ENCODE data around the gene PIGBOS1. TPM values are rescaled to one million over a fixed set of nuclear protein-coding genes. Genes with fewer than 3 reads are reported as not detected.
"Not testable (repeated sequence)": the region's sequence is repeated elsewhere in the genome, so short reads cannot be mapped to it uniquely, and the experiment has no call there.

The PIGBOS1 gene
- total and polyA plus RNA-seq, 8 donors = 9.8 to 20.2 (median 15.5) TPM

- H3K4me1 ChIP-seq = peaks cover 16 to 70% of the 10 kb centered on the region in 2 donors
- ATAC-seq (peak; percentile 7), DNase-seq (no peak)
- H3K9me3 ChIP-seq = no peaks in the 10 kb centered on the region
- peak overlapping the region in 1 of 2 donors; percentile 73 for H3K4me3 ChIP-seq
- no peak for TF ChIP-seq CTCF (IDR thresholded peaks at IDR 0.05)
- no peaks in the 10 kb centered on the region for H3K27me3 ChIP-seq
- intact Hi-C loops (cut with DNase I) = no loop called here
- H3K36me3 ChIP-seq = no peaks in the 10 kb centered on the region
- peak overlapping the region; percentile 91 to 96 for H3K27ac ChIP-seq
Observed at GRCh38 chr15:55320238-55320550, 1.3 kb upstream of the PIGBOS1 start.

- peak overlapping the region; percentile 91 to 96 for H3K27ac ChIP-seq
- no peaks in the 10 kb centered on the region for H3K36me3 ChIP-seq
- H3K27me3 ChIP-seq = no peaks in the 10 kb centered on the region
- ATAC-seq = peak; percentile 67
- peak in 1 of 4 donors; percentile 24 for DNase-seq
- peak overlapping the region; percentile 73 to 79 for H3K4me3 ChIP-seq
- TF ChIP-seq CTCF (IDR thresholded peaks at IDR 0.05) = no peak
- intact Hi-C loops (cut with DNase I) = no loop called here
- peaks cover 16 to 71% of the 10 kb centered on the region in 2 donors for H3K4me1 ChIP-seq
- no peaks in the 10 kb centered on the region for H3K9me3 ChIP-seq
Observed at GRCh38 chr15:55319537-55320237, 764 bp upstream of the PIGBOS1 start.

DNA sequence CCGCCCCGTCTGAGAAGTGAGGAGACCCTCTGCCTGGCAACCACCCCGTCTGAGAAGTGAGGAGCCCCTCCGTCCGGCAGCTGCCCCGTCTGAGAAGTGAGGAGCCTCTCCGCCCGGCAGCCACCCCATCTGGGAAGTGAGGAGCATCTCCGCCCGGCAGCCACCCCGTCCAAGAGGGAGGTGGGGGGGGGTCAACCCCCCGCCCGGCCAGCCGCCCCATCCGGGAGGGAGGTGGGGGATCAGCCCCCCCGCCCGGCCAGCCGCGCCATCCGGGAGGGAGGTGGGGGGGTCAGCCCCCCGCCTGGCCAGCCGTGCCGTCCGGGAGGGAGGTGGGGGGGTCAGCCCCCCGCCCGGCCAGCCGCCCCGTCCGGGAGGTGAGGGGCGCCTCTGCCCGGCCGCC lies 16.1 kb downstream of the PIGBOS1 start:
- H3K4me3 ChIP-seq; intact Hi-C loops (cut with DNase I); H3K4me1 ChIP-seq; H3K27me3 ChIP-seq; ATAC-seq; H3K9me3 ChIP-seq; H3K27ac ChIP-seq; DNase-seq: not testable (repeated sequence)
- peaks cover 0 to 11% of the 10 kb centered on the region in 2 donors for H3K36me3 ChIP-seq

GRCh38 chr15:55297315-55297714 lies 21.6 kb downstream of the PIGBOS1 start:
- DNase-seq (no peak), ATAC-seq (no peak)
- peaks cover 0 to 3% of the 10 kb centered on the region in 2 donors for H3K4me1 ChIP-seq
- no peaks in the 10 kb centered on the region for H3K27me3 ChIP-seq
- H3K27ac ChIP-seq = no peak overlapping the region
- H3K4me3 ChIP-seq = no peak overlapping the region
- TF ChIP-seq CTCF (IDR thresholded peaks at IDR 0.05) = no peak
- no peaks in the 10 kb centered on the region for H3K36me3 ChIP-seq
- intact Hi-C loops (cut with DNase I) = no loop called here
- no peaks in the 10 kb centered on the region for H3K9me3 ChIP-seq

DNA sequence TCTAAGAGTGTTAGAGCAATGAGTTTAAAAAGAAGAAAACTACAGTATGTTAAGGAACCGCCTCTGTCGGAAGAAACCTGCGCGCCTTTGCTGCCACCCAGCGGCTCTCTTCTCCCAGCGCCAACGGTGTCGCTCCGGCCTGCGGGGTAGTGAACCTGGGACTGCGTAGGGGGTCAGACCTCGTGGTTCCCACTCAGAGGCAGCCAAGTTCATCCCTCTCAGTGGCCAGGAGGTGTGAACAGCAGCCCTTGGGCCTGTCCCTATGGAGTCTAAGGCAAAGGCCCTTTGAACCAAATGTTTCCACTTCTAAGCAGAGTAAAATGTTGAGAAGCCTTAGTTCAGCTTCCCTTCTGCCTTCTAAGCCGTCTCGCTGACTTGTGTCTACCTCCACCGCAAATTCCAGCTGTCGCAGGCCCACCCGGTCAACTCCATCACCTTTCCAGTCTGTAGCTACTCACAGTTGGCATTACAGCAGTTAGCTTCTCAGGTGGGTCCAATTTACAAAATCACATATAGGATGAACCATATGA lies 28.3 kb downstream of the PIGBOS1 start:
- peak; percentile 80 to 87 for TF ChIP-seq CTCF (IDR thresholded peaks at IDR 0.05)
- ATAC-seq (peak; percentile 83), DNase-seq (peak in 3 of 4 donors; percentile 88 to 97 (median 88))
- H3K27ac ChIP-seq = peak overlapping the region; percentile 96 to 99
- no peaks in the 10 kb centered on the region for H3K36me3 ChIP-seq
- peak overlapping the region; percentile 83 to 91 for H3K4me3 ChIP-seq
- intact Hi-C loops (cut with DNase I) = loop anchor here in 1 of 2 donors (5.0 kb wide), 1 partner anchor 73 kb away; no protein-coding TSS in a partner anchor
- peaks cover 0 to 46% of the 10 kb centered on the region in 2 donors for H3K4me1 ChIP-seq
- H3K27me3 ChIP-seq = no peaks in the 10 kb centered on the region
- H3K9me3 ChIP-seq = no peaks in the 10 kb centered on the region
